Measurements from ENCODE around the gene ADSL.

DNA sequence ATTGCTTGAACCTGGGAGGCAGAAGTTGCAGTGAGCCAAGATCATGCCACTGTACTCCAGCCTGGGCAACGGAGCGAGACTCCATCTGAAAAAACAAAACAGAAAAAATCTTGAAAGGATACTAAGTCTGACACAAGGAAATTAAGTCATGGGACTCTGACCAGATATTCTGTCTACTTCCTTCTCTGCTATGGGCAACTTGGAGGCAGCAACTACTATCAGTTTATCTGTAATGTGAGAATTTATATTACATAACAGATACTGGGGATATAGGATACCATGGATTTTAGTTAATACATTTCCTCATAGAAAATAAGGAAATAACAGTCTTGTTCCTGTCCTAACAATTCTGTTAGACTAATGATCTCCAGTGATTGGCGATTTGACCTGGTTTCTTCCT is 22.5 kb downstream of the ADSL start:
- TF ChIP-seq, protein P1, sequence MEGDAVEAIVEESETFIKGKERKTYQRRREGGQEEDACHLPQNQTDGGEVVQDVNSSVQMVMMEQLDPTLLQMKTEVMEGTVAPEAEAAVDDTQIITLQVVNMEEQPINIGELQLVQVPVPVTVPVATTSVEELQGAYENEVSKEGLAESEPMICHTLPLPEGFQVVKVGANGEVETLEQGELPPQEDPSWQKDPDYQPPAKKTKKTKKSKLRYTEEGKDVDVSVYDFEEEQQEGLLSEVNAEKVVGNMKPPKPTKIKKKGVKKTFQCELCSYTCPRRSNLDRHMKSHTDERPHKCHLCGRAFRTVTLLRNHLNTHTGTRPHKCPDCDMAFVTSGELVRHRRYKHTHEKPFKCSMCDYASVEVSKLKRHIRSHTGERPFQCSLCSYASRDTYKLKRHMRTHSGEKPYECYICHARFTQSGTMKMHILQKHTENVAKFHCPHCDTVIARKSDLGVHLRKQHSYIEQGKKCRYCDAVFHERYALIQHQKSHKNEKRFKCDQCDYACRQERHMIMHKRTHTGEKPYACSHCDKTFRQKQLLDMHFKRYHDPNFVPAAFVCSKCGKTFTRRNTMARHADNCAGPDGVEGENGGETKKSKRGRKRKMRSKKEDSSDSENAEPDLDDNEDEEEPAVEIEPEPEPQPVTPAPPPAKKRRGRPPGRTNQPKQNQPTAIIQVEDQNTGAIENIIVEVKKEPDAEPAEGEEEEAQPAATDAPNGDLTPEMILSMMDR (IDR thresholded peaks at IDR 0.05), result no peak
- TF ChIP-seq POLR2AphosphoS5 (IDR thresholded peaks at IDR 0.05) (no peak), EP300 (IDR thresholded peaks at IDR 0.05) (no peak), POLR2A (IDR thresholded peaks at IDR 0.05) (no peak)

Data from stomach (tissue), 4 donors.